Cardiac fibroblast (primary cell): ENCODE measurements around the gene CELSR1.
"Not testable (repeated sequence)": the region's sequence is repeated elsewhere in the genome, so short reads cannot be mapped to it uniquely, and the experiment has no call there.

Experiments
- DNase-seq, 2 donors: peaks; one replicate each; pipeline versions ENCODE4 v3.0.0 to v3.0.0-alpha.2; 2010; ENCODE audit warnings: low read depth in 2 of 2
- H3K4me3 ChIP-seq, 2 donors: replicated peaks in 1 of 2; 1 replicate in 1 of 2; 2 replicates in 1 of 2; pipeline ENCODE4 v1.5.1; 2011; ENCODE audit warnings: low read depth in 2 of 2, low read length in 2 of 2, mild to moderate bottlenecking in 2 of 2, moderate library complexity in 1 of 2
- TF ChIP-seq, protein P1 (sequence below): IDR thresholded peaks from one replicate; pipeline ENCODE4 v1.5.1; 2011; ENCODE audit warnings: low read depth, mild to moderate bottlenecking, low read length, inconsistent platforms

The CELSR1 gene

DNA sequence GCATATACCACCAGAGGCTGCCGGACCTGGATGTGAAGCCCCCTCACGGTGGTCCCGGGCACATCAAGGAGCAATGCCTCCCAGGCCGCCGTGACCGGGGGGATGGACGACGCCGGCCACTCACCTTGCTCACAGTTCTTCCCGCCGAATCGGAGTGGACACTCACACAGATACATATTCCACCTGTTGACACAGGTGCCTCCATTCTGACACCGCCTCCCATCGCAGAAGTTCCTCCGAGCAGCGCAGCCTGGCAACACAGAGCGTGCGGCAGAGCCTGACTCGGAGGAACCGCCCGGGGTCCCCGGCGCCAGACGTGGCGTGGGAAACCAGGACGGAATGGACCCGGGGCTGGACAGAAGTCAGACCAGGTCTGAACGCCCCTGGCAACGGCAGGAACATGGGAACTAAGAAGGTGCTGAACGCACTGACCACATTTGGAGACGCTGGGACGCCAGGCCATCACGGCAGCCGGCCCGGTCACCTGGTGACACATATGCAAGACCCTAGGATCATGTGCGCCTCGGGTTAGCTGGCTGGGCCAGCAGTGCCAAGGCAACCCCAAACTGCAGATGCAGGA lies 127.7 kb downstream of the CELSR1 start:
- TF ChIP-seq, protein P1, sequence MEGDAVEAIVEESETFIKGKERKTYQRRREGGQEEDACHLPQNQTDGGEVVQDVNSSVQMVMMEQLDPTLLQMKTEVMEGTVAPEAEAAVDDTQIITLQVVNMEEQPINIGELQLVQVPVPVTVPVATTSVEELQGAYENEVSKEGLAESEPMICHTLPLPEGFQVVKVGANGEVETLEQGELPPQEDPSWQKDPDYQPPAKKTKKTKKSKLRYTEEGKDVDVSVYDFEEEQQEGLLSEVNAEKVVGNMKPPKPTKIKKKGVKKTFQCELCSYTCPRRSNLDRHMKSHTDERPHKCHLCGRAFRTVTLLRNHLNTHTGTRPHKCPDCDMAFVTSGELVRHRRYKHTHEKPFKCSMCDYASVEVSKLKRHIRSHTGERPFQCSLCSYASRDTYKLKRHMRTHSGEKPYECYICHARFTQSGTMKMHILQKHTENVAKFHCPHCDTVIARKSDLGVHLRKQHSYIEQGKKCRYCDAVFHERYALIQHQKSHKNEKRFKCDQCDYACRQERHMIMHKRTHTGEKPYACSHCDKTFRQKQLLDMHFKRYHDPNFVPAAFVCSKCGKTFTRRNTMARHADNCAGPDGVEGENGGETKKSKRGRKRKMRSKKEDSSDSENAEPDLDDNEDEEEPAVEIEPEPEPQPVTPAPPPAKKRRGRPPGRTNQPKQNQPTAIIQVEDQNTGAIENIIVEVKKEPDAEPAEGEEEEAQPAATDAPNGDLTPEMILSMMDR: no peak
- H3K4me3 ChIP-seq: no peak overlapping the region
- no peak for DNase-seq

- H3K4me3 ChIP-seq: no peak overlapping the region
- TF ChIP-seq, protein P1: no peak
- DNase-seq: no peak
These were observed 128.6 kb downstream of the CELSR1 start for GRCh38 chr22:46408568-46409506.

GRCh38 chr22:46407748-46408147 lies 129.7 kb downstream of the CELSR1 start:
- no peak overlapping the region for H3K4me3 ChIP-seq
- TF ChIP-seq, protein P1: no peak
- no peak for DNase-seq

- H3K4me3 ChIP-seq: no peak overlapping the region
- no peak for DNase-seq
- TF ChIP-seq, protein P1: no peak
These were observed 130.6 kb downstream of the CELSR1 start for GRCh38 chr22:46406791-46407190.

- DNase-seq: no peak
- H3K4me3 ChIP-seq: no peak overlapping the region
These were observed 131.1 kb downstream of the CELSR1 start for GRCh38 chr22:46406349-46406748.

DNA sequence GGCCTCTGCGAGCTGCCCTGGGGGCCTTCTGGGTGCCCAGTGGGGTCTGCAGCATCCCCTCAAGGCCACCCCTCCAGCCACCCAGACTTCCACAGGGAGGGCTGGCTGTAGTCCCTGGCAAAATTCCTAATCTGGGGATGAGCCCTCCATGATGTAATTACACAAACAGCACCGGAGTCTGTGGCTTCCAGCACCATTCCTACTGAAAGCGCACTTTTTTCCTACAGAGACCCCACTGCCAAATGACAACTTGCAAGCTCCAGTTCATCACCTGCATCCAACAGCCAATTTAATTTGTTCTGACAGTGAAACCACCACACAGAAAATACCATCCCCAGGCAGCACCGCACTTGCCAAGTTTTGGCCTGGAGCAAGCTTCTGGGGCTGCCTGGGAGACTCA lies 131.5 kb downstream of the CELSR1 start:
- DNase-seq: no peak
- no peak overlapping the region for H3K4me3 ChIP-seq
- TF ChIP-seq, protein P1: no peak

More at GRCh38 chr22:46406349-46406748, 131.1 kb downstream of the CELSR1 start:
- TF ChIP-seq, protein P1: no peak

DNA sequence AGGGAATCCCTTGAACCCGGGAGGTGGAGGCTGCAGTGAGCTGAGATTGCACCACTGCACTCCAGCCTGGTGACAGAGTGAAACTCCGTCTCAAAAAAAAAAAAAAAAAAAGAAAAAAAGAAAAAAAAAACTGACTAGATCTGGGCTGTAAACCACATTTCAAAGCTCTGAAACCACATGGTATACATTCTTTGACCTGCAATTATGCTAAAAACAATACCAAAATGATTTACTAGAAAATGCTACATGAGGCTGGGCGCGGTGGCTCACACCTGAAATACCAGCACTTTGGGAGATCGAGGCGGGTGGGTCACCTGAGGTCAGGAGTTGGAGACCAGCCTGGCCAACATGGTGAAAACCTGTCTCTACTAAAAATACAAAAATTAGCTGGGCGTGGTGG lies 133.5 kb downstream of the CELSR1 start:
- not testable (repeated sequence) for DNase-seq, H3K4me3 ChIP-seq
